HepG2 (cell line): ENCODE data around the gene GRK4. TPM values are rescaled to one million over a fixed set of nuclear protein-coding genes. Genes with fewer than 3 reads are reported as not detected.
A peak's percentile ranks its signal among the peaks of the same experiment; 100 is the strongest.

Experiments
- ATAC-seq: fragments of 200-7000 bp; cut with Tn5 transposase; 3 replicates; pipeline ENCODE4 v1.9.1; 2020; ENCODE audit warnings: mild to moderate bottlenecking, moderate library complexity
- BruUV-seq: library from RNA; stranded (reverse); fragments of 400-500 nt; replicated peaks from 2 replicates; lab custom pipeline; 2021; lab: Mats Ljungman, UMichigan
- CTCF ChIA-PET: fragments of 300-600 bp; formaldehyde crosslinking; extraction: SDS; loops from one replicate; lab custom pipeline; 2021; ENCODE audit warnings: low total read pairs, inconsistent platforms, low intra/inter-chr PET ratio; lab: Yijun Ruan, JAX
- POLR2A ChIA-PET: fragments of 350-600 bp; sonication (Branson Sonifier 250); formaldehyde crosslinking; loops from one replicate; lab custom pipeline; 2020; ENCODE audit warnings: antibody characterized with exemption, inconsistent platforms; lab: Yijun Ruan, JAX
- DNase-seq: peaks from one replicate; pipeline ENCODE4 v3.0.0-alpha.2; 2015; ENCODE audit warnings: low spot score
- FAIRE-seq: peaks from 3 replicates; lab custom pipeline; 2011; peaks lifted over from hg19 to GRCh38; lab: Jason Lieb, UNC
- H2AFZ ChIP-seq: one replicate; pipeline ENCODE4 v1.6.1; 2011; ENCODE audit warnings: low read length, inconsistent platforms
- H3K27ac ChIP-seq: fragments of 300-600 bp; 3 replicates; pipeline ENCODE4 v1.8.0; 2011; ENCODE audit warnings: mixed run types, mild to moderate bottlenecking, mixed read lengths, low read length, inconsistent platforms; ENCODE audit not compliant: insufficient read depth; ENCODE audit errors: extremely low read length
- H3K27me3 ChIP-seq, 2 experiments: fragments of 200-600 bp in 1 of 2; 2 replicates in 1 of 2; 3 replicates in 1 of 2; pipeline versions ENCODE4 v1.6.0 to v1.8.0; 2011; ENCODE audit warnings: low read length in 2 of 2, mild to moderate bottlenecking in 2 of 2, moderate library complexity in 2 of 2, inconsistent platforms in 1 of 2; ENCODE audit not compliant: insufficient read depth in 2 of 2, control insufficient read depth in 1 of 2
- H3K36me3 ChIP-seq, 2 experiments: fragments of 200-600 bp in 1 of 2; replicated peaks in 1 of 2; 2 replicates in 1 of 2; 3 replicates in 1 of 2; pipeline versions ENCODE4 v1.5.1 to v1.8.0; 2011; ENCODE audit warnings: low read length in 2 of 2, inconsistent platforms in 1 of 2; ENCODE audit not compliant: insufficient read depth in 2 of 2, control insufficient read depth in 1 of 2
- H3K4me1 ChIP-seq: 2 replicates; pipeline ENCODE4 v1.5.1; 2012; ENCODE audit warnings: low read length, inconsistent platforms; ENCODE audit not compliant: insufficient read depth
- H3K4me2 ChIP-seq: 2 replicates; pipeline ENCODE4 v1.6.0; 2011; ENCODE audit warnings: low read depth, low read length, inconsistent platforms
- H3K4me3 ChIP-seq, 3 experiments: fragments of 200-600 bp in 1 of 3; sonication (generic), shearing (Covaris generic) in 1 of 3; replicated peaks in 1 of 3; 2 replicates each; pipeline ENCODE4 v1.5.1; 2011 to 2016; ENCODE audit warnings: low read length in 3 of 3, inconsistent platforms in 2 of 3, low read depth in 2 of 3, mild to moderate bottlenecking in 2 of 3, control low read depth in 1 of 3, mixed read lengths in 1 of 3; ENCODE audit not compliant: insufficient read depth in 1 of 3
- H3K79me2 ChIP-seq: one replicate; pipeline ENCODE4 v1.6.1; 2011; ENCODE audit warnings: low read length, inconsistent platforms; ENCODE audit not compliant: insufficient read depth
- H3K9ac ChIP-seq: 2 replicates; pipeline ENCODE4 v1.6.0; 2011; ENCODE audit warnings: mild to moderate bottlenecking, low read depth, low read length, inconsistent platforms; ENCODE audit not compliant: insufficient read depth
- H3K9me3 ChIP-seq: 2 replicates; pipeline ENCODE4 v1.5.1; 2012; ENCODE audit warnings: mild to moderate bottlenecking, low read length
- H4K20me1 ChIP-seq: 2 replicates; pipeline ENCODE4 v1.6.0; 2011; ENCODE audit warnings: inconsistent platforms, mild to moderate bottlenecking, low read length, moderate library complexity; ENCODE audit not compliant: insufficient read depth
- CEBPB ChIP-seq: IDR thresholded peaks from 2 replicates; pipeline ENCODE4 v1.6.1; 2011; ENCODE audit warnings: low read depth, low read length, improper control_type of control experiment, borderline replicate concordance
- CREM ChIP-seq, 2 experiments: sonication (generic) in 1 of 2; formaldehyde crosslinking in 1 of 2; IDR thresholded peaks; 2 replicates each; pipeline versions ENCODE4 v1.4.0 to v1.6.1; 2016 to 2020; ENCODE audit warnings: antibody characterized with exemption in 1 of 2, mild to moderate bottlenecking in 1 of 2, missing genetic modification reagents in 1 of 2
- EEA1 ChIP-seq: sonication (generic); formaldehyde crosslinking; IDR thresholded peaks from 2 replicates; pipeline ENCODE4 v1.5.1; 2020; ENCODE audit warnings: mild to moderate bottlenecking, missing genetic modification reagents, borderline replicate concordance
- GATAD2A ChIP-seq: IDR thresholded peaks from 2 replicates; pipeline ENCODE4 v1.6.1; 2016
- GMEB1 ChIP-seq: sonication (generic); formaldehyde crosslinking; IDR thresholded peaks from 2 replicates; pipeline ENCODE4 v1.5.1; 2020; ENCODE audit warnings: missing genetic modification reagents, mild to moderate bottlenecking, borderline replicate concordance
- POLR2G ChIP-seq: fragments of 200-400 bp; formaldehyde crosslinking; IDR thresholded peaks from 2 replicates; pipeline ENCODE4 v1.6.1; 2018; ENCODE audit warnings: mild to moderate bottlenecking, low read depth, low read length, moderate library complexity
- TCF7L2 ChIP-seq: IDR thresholded peaks from 2 replicates; pipeline ENCODE4 v1.6.1; 2011; ENCODE audit warnings: mild to moderate bottlenecking, low read depth, low read length, moderate library complexity
- ZNF616 ChIP-seq: sonication (generic); formaldehyde crosslinking; IDR thresholded peaks from 2 replicates; pipeline ENCODE4 v1.5.0; 2020; ENCODE audit warnings: low read depth, mild to moderate bottlenecking, missing genetic modification reagents
- WGBS: methylation state at CpG from one replicate; pipeline ENCODE4 v1.1.6; 2017; ENCODE audit warnings: low lambda C conversion rate; 5-methylcytosine and 5-hydroxymethylcytosine counted together
- in situ Hi-C: cut with HindIII; loops from 2 replicates; pipeline ENCODE4 v1.10.0; 2017; ENCODE audit warnings: low pct_unique_long_range_greater_than_20kb; ENCODE audit not compliant: extremely low pct_ligation_motif_present
- intact Hi-C: fragments of 100-400 bp; cut with micrococcal nuclease; formaldehyde crosslinking; loops from one replicate; pipeline ENCODE4 v1.10.0; 2022; ENCODE audit not compliant: unreplicated experiment
- polyA plus RNA-seq, 8 experiments: library from polyadenylated mRNA; depleted of rRNA in 3 of 8; stranded (reverse) in 7 of 8; unstranded in 1 of 8; fragments of >200 nt; fragmentation: Illumina TruSeq in 4 of 8; extraction: Trizol in 4 of 8; gene quantifications; 2 replicates each; pipeline versions ENCODE4 v1.2.1 to v1.2.3, GENCODE V29; 2011 to 2016; ENCODE audit warnings: low read depth in 4 of 8, missing spikeins in 1 of 8, mixed read lengths in 1 of 8; ENCODE audit not compliant: insufficient read depth in 1 of 8
- total RNA-seq, 5 experiments: library from RNA; depleted of rRNA; stranded (reverse); fragments of >200 nt; fragmentation: Illumina TruSeq; extraction: Trizol; gene quantifications; 2 replicates each; pipeline ENCODE4 v1.2.3, GENCODE V29; 2016; ENCODE audit warnings: low read depth in 1 of 5

GRK4 gene
- total and polyA plus RNA-seq, 2 of the 13 experiments (the other 11 are each of a cell fraction or from before 2014, with no cell fraction given) = 1.8 to 2.0 TPM

- H3K27me3 ChIP-seq = peaks cover 0 to 15% of the 10 kb centered on the region in 2 experiments; a peak in 2 of 5 replicates
- no peaks in the 10 kb centered on the region for H3K36me3 ChIP-seq
- intact Hi-C loops = no loop called here
- FAIRE-seq (no peak), ATAC-seq (no peak), DNase-seq (no peak)
- TF ChIP-seq POLR2G (no peak), EEA1 (CRISPR knock-in tag) (no peak)
- no peak overlapping the region for H3K4me2 ChIP-seq
- POLR2A ChIA-PET = interaction anchor here (1.0 to 1.6 kb wide), 2 partner anchors 26 to 31 kb away, joined by 4 to 7 read pairs; no protein-coding TSS in a partner anchor
- no peaks in the 10 kb centered on the region for H4K20me1 ChIP-seq
- in situ Hi-C loops = no loop called here
- H3K79me2 ChIP-seq = no peaks in the 10 kb centered on the region
- peaks cover 29% of the 10 kb centered on the region for H3K4me1 ChIP-seq
- H3K9me3 ChIP-seq = no peaks in the 10 kb centered on the region
- WGBS = 50% methylated on average over 1 of the region's 2 CpGs
- no peak overlapping the region for H3K9ac ChIP-seq
- H3K4me3 ChIP-seq = no peak overlapping the region
- no peak overlapping the region for H3K27ac ChIP-seq
- H2AFZ ChIP-seq = no peak overlapping the region
- BruUV-seq = no TSS peak
- CTCF ChIA-PET = no interaction called here
These were observed 47.2 kb downstream of the GRK4 start for GRCh38 chr4:3010577-3010976.

- Histone ChIP-seq H3K9me3 (no peaks in the 10 kb centered on the region), H4K20me1 (no peaks in the 10 kb centered on the region), H2AFZ (no peak overlapping the region), H3K4me2 (no peak overlapping the region), H3K9ac (no peak overlapping the region), H3K27ac (no peak overlapping the region), H3K27me3 (peaks cover 0 to 15% of the 10 kb centered on the region in 2 experiments; a peak in 3 of 5 replicates), H3K4me3 (no peak overlapping the region), H3K36me3 (no peaks in the 10 kb centered on the region), H3K4me1 (peaks cover 29% of the 10 kb centered on the region), H3K79me2 (no peaks in the 10 kb centered on the region)
- DNase-seq (no peak), FAIRE-seq (no peak), ATAC-seq (no peak)
- WGBS = 19% methylated on average over 5 of the region's 5 CpGs
- intact Hi-C loops = no loop called here
- in situ Hi-C loops = no loop called here
- CTCF ChIA-PET = no interaction called here
- BruUV-seq = no TSS peak
- POLR2A ChIA-PET = no interaction called here
- no peak for TF ChIP-seq GATAD2A (CRISPR knock-in tag)
- peak; percentile 41; the same call in 1 of the 2 replicates for TF ChIP-seq CEBPB
- no peak for TF ChIP-seq ZNF616 (CRISPR knock-in tag)
- no peak for TF ChIP-seq CREM (IDR thresholded peaks at IDR 0.05)
- no peak for TF ChIP-seq CREM (CRISPR knock-in tag; IDR thresholded peaks at IDR 0.05)
- TF ChIP-seq TCF7L2 = no peak
- no peak for TF ChIP-seq GMEB1 (CRISPR knock-in tag)
These were observed 47.6 kb downstream of the GRK4 start for GRCh38 chr4:3010998-3011397.
